Adrenal gland (tissue), 12 donors: ENCODE measurements around the gene TRMU. TPM values are rescaled to one million over a fixed set of nuclear protein-coding genes. Genes with fewer than 3 reads are reported as not detected.

Source experiments
- DNase-seq, 7 donors: peaks; one replicate each; pipeline ENCODE4 v3.0.0-alpha.2; 2019 to 2020
- H3K27ac ChIP-seq, 5 donors: fragments of 200-600 bp; sonication (generic) in 4 of 5; 1 replicate in 3 of 5; 2 replicates in 2 of 5; pipeline versions ENCODE4 v1.5.1 to v1.8.0; 2016 to 2020; ENCODE audit warnings: mild to moderate bottlenecking in 1 of 5
- H3K27me3 ChIP-seq: fragments of 200-600 bp; 2 replicates; pipeline ENCODE4 v1.8.0; 2021
- H3K36me3 ChIP-seq, 2 donors: fragments of 200-600 bp; replicated peaks in 1 of 2; 1 replicate in 1 of 2; 2 replicates in 1 of 2; pipeline versions ENCODE4 v1.5.1 to v1.8.0; 2018 to 2022
- H3K4me1 ChIP-seq, 2 donors: fragments of 200-600 bp; replicated peaks in 1 of 2; 1 replicate in 1 of 2; 2 replicates in 1 of 2; pipeline versions ENCODE4 v1.5.1 to v1.8.0; 2018 to 2021
- H3K4me3 ChIP-seq, 4 donors: fragments of 200-600 bp; sonication (generic) in 3 of 4; one replicate each; pipeline ENCODE4 v1.5.1; 2016 to 2018
- H3K9me3 ChIP-seq, 3 donors: fragments of 200-600 bp; sonication (generic) in 1 of 3; replicated peaks in 1 of 3; 1 replicate in 2 of 3; 2 replicates in 1 of 3; pipeline versions ENCODE4 v1.5.1 to v1.8.0; 2016 to 2021
- POLR2A ChIP-seq, 2 donors: fragments of 450-650 bp; IDR thresholded peaks; one replicate each; pipeline ENCODE4 v1.6.1; 2017; ENCODE audit warnings: antibody characterized with exemption in 2 of 2, mild to moderate bottlenecking in 2 of 2, moderate library complexity in 1 of 2
- WGBS, 4 donors: extraction: QIAGEN DNeasy Blood & Tissue Kit in 2 of 4; methylation state at CpG; one replicate each; pipeline versions ENCODE4 v1.1.5 to v1.1.7; 2013 to 2017; 5-methylcytosine and 5-hydroxymethylcytosine counted together
- intact Hi-C, 2 donors: fragments of 100-400 bp; cut with DNase I; formaldehyde crosslinking; loops; one replicate each; pipeline versions ENCODE4 v1.14.1 to v1.15.0; 2022 to 2023
- polyA plus RNA-seq, 3 donors: library from polyadenylated mRNA; stranded (reverse); fragments of 200-250 nt in 2 of 3; fragments of 350-450 nt in 1 of 3; fragmentation: Illumina TruSeq in 1 of 3; extraction: RNeasy Lipid Tissue Mini Kit (QIAGEN cat#74804) in 1 of 3; gene quantifications; one replicate each; pipeline ENCODE4 v1.2.3, GENCODE V29; 2013 to 2014
- total RNA-seq, 9 donors: library from RNA; depleted of rRNA in 4 of 9; stranded (reverse); fragments of >200 nt in 4 of 9; fragments of 120-200 nt in 1 of 9; fragmentation: NEBNext Ultra II Directional in 1 of 9; extraction: Animal tissue kit (Norgen Biotek cat#: 25700) in 1 of 9; gene quantifications; one replicate each; pipeline versions ENCODE4 v1.1.0 to v1.2.4, GENCODE V29; 2013 to 2023
- TF ChIP-seq, protein P1 (sequence below), 6 experiments: fragments of 450-650 bp in 4 of 6; fragments of 200-600 bp in 2 of 6; sonication (generic) in 1 of 6; IDR thresholded peaks; 1 replicate in 5 of 6; 2 replicates in 1 of 6; pipeline versions ENCODE4 v1.5.1 to v1.8.0; 2016 to 2021; ENCODE audit warnings: antibody characterized with exemption in 6 of 6, mild to moderate bottlenecking in 2 of 6, moderate library complexity in 1 of 6
- donor health status: healthy with polysubstance abuse.
- donor health status: Bipolar disorder and iron deficiency.
- donor health status: DM: yes; HTN: yes; CAD: no.
- donor health status: DM: no; HTN: no; CAD: no.
- donor health status: DM: no; HTN: no; CAD: no.
- donor health status: DM: yes; HTN: yes; CAD: no.

Gene TRMU
- total and polyA plus RNA-seq, 12 donors, result 20.2 to 107 (median 36.5) TPM

DNA sequence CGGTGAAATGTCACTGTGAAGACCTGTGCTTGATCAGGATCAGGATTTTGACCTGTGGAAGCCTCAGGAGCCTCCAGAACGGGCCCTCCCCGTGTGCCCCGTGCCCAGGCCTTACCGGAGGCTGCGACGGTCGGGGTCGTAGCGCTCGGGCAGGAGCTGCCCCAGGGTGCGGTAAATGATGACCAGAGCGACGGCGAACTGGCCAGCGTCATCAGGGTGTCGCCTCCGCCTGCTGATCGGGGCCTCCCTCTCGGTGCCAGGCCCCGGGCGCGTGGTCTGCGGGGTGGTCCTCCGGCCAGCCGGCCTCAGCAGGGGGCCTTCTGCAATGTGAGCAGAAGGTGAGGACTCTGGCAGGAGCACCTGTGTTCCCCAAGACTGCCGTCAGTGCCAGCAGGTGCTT lies 46.2 kb downstream of the TRMU start:
- no peak overlapping the region for H3K27ac ChIP-seq
- intact Hi-C loops, result no loop called here
- H3K36me3 ChIP-seq, result no peaks in the 10 kb centered on the region
- H3K27me3 ChIP-seq, result no peaks in the 10 kb centered on the region
- H3K4me1 ChIP-seq, result peaks cover 6 to 13% of the 10 kb centered on the region in 2 donors
- H3K4me3 ChIP-seq, result no peak overlapping the region
- H3K9me3 ChIP-seq, result no peaks in the 10 kb centered on the region
- TF ChIP-seq POLR2A (IDR thresholded peaks at IDR 0.05), result no peak
- TF ChIP-seq, protein P1, sequence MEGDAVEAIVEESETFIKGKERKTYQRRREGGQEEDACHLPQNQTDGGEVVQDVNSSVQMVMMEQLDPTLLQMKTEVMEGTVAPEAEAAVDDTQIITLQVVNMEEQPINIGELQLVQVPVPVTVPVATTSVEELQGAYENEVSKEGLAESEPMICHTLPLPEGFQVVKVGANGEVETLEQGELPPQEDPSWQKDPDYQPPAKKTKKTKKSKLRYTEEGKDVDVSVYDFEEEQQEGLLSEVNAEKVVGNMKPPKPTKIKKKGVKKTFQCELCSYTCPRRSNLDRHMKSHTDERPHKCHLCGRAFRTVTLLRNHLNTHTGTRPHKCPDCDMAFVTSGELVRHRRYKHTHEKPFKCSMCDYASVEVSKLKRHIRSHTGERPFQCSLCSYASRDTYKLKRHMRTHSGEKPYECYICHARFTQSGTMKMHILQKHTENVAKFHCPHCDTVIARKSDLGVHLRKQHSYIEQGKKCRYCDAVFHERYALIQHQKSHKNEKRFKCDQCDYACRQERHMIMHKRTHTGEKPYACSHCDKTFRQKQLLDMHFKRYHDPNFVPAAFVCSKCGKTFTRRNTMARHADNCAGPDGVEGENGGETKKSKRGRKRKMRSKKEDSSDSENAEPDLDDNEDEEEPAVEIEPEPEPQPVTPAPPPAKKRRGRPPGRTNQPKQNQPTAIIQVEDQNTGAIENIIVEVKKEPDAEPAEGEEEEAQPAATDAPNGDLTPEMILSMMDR (IDR thresholded peaks at IDR 0.05), result no peak
- DNase-seq, result no peak
- WGBS, 4 donors, result 83 to 97% (median 93%) methylated on average over 1 to 27 of the region's 27 CpGs

DNA sequence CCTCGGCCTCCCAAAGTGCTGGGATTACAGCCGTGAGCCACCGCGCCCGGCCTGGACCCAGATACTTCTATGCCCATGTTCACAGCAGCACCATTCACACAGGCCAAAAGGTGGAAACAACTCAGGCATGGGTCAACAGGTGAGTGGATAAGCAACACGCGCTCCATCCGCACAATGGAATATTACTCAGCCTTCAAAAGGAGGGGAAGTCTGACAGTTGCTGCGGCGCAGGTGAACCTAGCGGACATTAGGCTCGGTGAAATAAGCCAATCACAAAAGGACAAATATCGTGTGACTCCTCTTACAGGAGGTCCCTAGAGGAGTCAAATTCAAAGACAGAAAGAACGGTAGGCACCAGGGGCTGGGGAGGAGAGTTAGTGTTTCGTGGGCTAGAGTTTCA lies 47.0 kb downstream of the TRMU start:
- 83 to 97% (median 89%) methylated on average over 12 to 15 of the region's 15 CpGs for WGBS, 4 donors
- no peaks in the 10 kb centered on the region for H3K36me3 ChIP-seq
- no peak overlapping the region for H3K27ac ChIP-seq
- H3K27me3 ChIP-seq, result no peaks in the 10 kb centered on the region
- intact Hi-C loops, result no loop called here
- H3K4me3 ChIP-seq, result no peak overlapping the region
- H3K4me1 ChIP-seq, result peaks cover 6 to 8% of the 10 kb centered on the region in 2 donors
- no peak for DNase-seq
- TF ChIP-seq, protein P1 (IDR thresholded peaks at IDR 0.05), result no peak
- no peak for TF ChIP-seq POLR2A (IDR thresholded peaks at IDR 0.05)
- H3K9me3 ChIP-seq, result no peaks in the 10 kb centered on the region

GRCh38 chr22:46386312-46386711 lies 50.8 kb downstream of the TRMU start:
- Histone ChIP-seq H3K27ac (no peak overlapping the region), H3K9me3 (no peaks in the 10 kb centered on the region)

DNA sequence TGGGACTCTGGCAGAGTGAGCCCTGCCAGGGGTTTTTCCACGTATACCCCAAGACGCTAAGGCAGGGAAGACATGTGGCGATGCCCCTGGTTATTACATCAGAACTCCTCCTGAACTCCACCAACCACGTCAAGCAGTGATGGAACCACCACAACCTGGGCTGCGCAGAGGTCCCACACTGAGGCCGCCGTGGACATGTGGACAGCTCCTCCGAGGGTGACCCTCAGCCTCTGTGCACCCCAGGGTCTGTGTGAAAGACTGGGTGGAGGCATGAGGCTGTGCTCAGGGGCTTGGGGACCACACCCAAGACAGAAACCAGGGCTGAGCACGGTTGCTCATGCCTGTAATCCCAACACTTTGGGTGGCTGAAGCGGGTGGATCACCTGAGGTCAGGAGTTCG lies 52.2 kb downstream of the TRMU start:
- TF ChIP-seq, protein P1 (IDR thresholded peaks at IDR 0.05), result no peak
- Histone ChIP-seq H3K27ac (no peak overlapping the region), H3K4me3 (no peak overlapping the region), H3K36me3 (no peaks in the 10 kb centered on the region), H3K9me3 (no peaks in the 10 kb centered on the region), H3K4me1 (no peaks in the 10 kb centered on the region), H3K27me3 (no peaks in the 10 kb centered on the region)
- intact Hi-C loops, result no loop called here
- DNase-seq, result no peak
- WGBS, 4 donors, result 84 to 91% (median 86%) methylated on average over 8 to 11 of the region's 11 CpGs

More at GRCh38 chr22:46386312-46386711, 50.8 kb downstream of the TRMU start:
- Histone ChIP-seq H3K4me3 (no peak overlapping the region), H3K27me3 (no peaks in the 10 kb centered on the region), H3K36me3 (no peaks in the 10 kb centered on the region), H3K4me1 (no peaks in the 10 kb centered on the region)
- intact Hi-C loops, result no loop called here
- 93 to 95% (median 95%) methylated on average over 23 to 27 of the region's 27 CpGs for WGBS, 4 donors
- no peak for DNase-seq
- no peak for TF ChIP-seq POLR2A (IDR thresholded peaks at IDR 0.05)
- TF ChIP-seq, protein P1 (IDR thresholded peaks at IDR 0.05), result no peak
